ENCODE data around the gene ERP27.

Gene ERP27

GRCh38 chr12:14885718-14886221 lies 52.6 kb downstream of the ERP27 start, which contains the start of gene MGP:
MGP (minus strand) TSS chr12:14885854; CDS start chr12:14885791, 63 bp downstream.
- H3K4me3 ChIP-seq (ENCODE audit: low read depth, low read length) = no peak within 1 kb of the TSS
- peaks cover 10% of the 10 kb centered on the region for H3K4me1 ChIP-seq (ENCODE audit: control insufficient read depth, insufficient read depth, low read length)
- H3K27ac ChIP-seq (ENCODE audit: extremely low read depth, low read depth, low read length) = no peak within 1 kb of the TSS
- ChIA-PET POLR2A (no interaction called here), CTCF (no interaction called here)
- no peaks in the 10 kb centered on the region for H3K9me3 ChIP-seq (ENCODE audit: control insufficient read depth, insufficient read depth, low read depth, low read length)
- no peaks in the 10 kb centered on the region for H3K36me3 ChIP-seq (ENCODE audit: control insufficient read depth in 2 of 2, insufficient read depth in 1 of 2, low read length in 2 of 2)
- TF ChIP-seq ZNF530 (tag by site-specific recombination; IDR thresholded peaks at IDR 0.05; ENCODE audit: low read depth) (no peak), ZNF114 (tag by site-specific recombination; IDR thresholded peaks at IDR 0.05) (no peak), ZBTB7A (tag by site-specific recombination; IDR thresholded peaks at IDR 0.05; ENCODE audit: low read depth) (no peak), ZNF398 (tag by site-specific recombination; IDR thresholded peaks at IDR 0.05) (no peak)

- Histone ChIP-seq H3K27ac (ENCODE audit: extremely low read depth, low read depth, low read length) (no peak overlapping the region), H3K4me1 (ENCODE audit: control insufficient read depth, insufficient read depth, low read length) (peaks cover 10% of the 10 kb centered on the region), H3K9me3 (ENCODE audit: control insufficient read depth, insufficient read depth, low read depth, low read length) (no peaks in the 10 kb centered on the region), H3K4me3 (ENCODE audit: low read depth, low read length) (no peak overlapping the region; the same call in 1 of the 2 replicates), H3K36me3 (ENCODE audit: control insufficient read depth in 2 of 2, insufficient read depth in 1 of 2, low read length in 2 of 2) (no peaks in the 10 kb centered on the region)
- CTCF ChIA-PET = no interaction called here
- TF ChIP-seq ZNF629 (tag by site-specific recombination; IDR thresholded peaks at IDR 0.05) (peak; percentile 42; the same call in 1 of the 2 replicates), ZBTB21 (tag by site-specific recombination; IDR thresholded peaks at IDR 0.05) (0 out of 2 replicates have a peak, but pooled peaks have one; percentile 22), ZNF645 (tag by site-specific recombination; IDR thresholded peaks at IDR 0.05) (no peak), ZNF660 (tag by site-specific recombination; IDR thresholded peaks at IDR 0.05) (peak; percentile 64; the same call in 1 of the 2 replicates), ZNF398 (tag by site-specific recombination; IDR thresholded peaks at IDR 0.05) (0 out of 2 replicates have a peak, but pooled peaks have one; percentile 9), ZBTB20 (tag by site-specific recombination; IDR thresholded peaks at IDR 0.05) (0 out of 2 replicates have a peak, but pooled peaks have one; percentile 20), KLF8 (tag by site-specific recombination; IDR thresholded peaks at IDR 0.05) (no peak)
- POLR2A ChIA-PET = no interaction called here
Observed at GRCh38 chr12:14884458-14884878, 53.9 kb downstream of the ERP27 start.

GRCh38 chr12:14883686-14884085 lies 54.7 kb downstream of the ERP27 start:
- POLR2A ChIA-PET = no interaction called here
- CTCF ChIA-PET = no interaction called here
- Histone ChIP-seq H3K9me3 (ENCODE audit: control insufficient read depth, insufficient read depth, low read depth, low read length) (no peaks in the 10 kb centered on the region), H3K4me3 (ENCODE audit: low read depth, low read length) (no peak overlapping the region), H3K36me3 (ENCODE audit: control insufficient read depth in 2 of 2, insufficient read depth in 1 of 2, low read length in 2 of 2) (no peaks in the 10 kb centered on the region), H3K4me1 (ENCODE audit: control insufficient read depth, insufficient read depth, low read length) (peaks cover 10% of the 10 kb centered on the region), H3K27ac (ENCODE audit: extremely low read depth, low read depth, low read length) (no peak overlapping the region)
- no peak for TF ChIP-seq ZNF645 (tag by site-specific recombination; IDR thresholded peaks at IDR 0.05)
- no peak for TF ChIP-seq ZNF184 (tag by site-specific recombination; IDR thresholded peaks at IDR 0.05)
- no peak for TF ChIP-seq ZNF747 (tag by site-specific recombination; IDR thresholded peaks at IDR 0.05)
- TF ChIP-seq ZNF391 (tag by site-specific recombination; IDR thresholded peaks at IDR 0.05; ENCODE audit: borderline replicate concordance, low read depth) = no peak
- no peak for TF ChIP-seq ZNF324 (tag by site-specific recombination; IDR thresholded peaks at IDR 0.05)
- no peak for TF ChIP-seq ZBTB10 (tag by site-specific recombination; IDR thresholded peaks at IDR 0.05)
- no peak for TF ChIP-seq ZNF280D (tag by site-specific recombination; IDR thresholded peaks at IDR 0.05)
- TF ChIP-seq ZNF112 (tag by site-specific recombination; IDR thresholded peaks at IDR 0.05) = no peak
- TF ChIP-seq ZNF555 (tag by site-specific recombination; conservative IDR thresholded peaks at IDR 0.05) = no peak
- TF ChIP-seq PRDM1 (tag by site-specific recombination; IDR thresholded peaks at IDR 0.05) = no peak

All from HEK293 (cell line).